Myometrial cell (primary cell): ENCODE data around the gene UBXN2A. TPM values are rescaled to one million over a fixed set of nuclear protein-coding genes. Genes with fewer than 3 reads are reported as not detected.

Experiments
- total RNA-seq: library from RNA; depleted of rRNA; stranded (reverse); fragments of >200 nt; gene quantifications from 2 replicates; pipeline ENCODE4 v1.2.3, GENCODE V29; 2015

The UBXN2A gene, protein sequence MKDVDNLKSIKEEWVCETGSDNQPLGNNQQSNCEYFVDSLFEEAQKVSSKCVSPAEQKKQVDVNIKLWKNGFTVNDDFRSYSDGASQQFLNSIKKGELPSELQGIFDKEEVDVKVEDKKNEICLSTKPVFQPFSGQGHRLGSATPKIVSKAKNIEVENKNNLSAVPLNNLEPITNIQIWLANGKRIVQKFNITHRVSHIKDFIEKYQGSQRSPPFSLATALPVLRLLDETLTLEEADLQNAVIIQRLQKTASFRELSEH
- 13.5 and 13.8 TPM in 2 replicates for total RNA-seq

DNA sequence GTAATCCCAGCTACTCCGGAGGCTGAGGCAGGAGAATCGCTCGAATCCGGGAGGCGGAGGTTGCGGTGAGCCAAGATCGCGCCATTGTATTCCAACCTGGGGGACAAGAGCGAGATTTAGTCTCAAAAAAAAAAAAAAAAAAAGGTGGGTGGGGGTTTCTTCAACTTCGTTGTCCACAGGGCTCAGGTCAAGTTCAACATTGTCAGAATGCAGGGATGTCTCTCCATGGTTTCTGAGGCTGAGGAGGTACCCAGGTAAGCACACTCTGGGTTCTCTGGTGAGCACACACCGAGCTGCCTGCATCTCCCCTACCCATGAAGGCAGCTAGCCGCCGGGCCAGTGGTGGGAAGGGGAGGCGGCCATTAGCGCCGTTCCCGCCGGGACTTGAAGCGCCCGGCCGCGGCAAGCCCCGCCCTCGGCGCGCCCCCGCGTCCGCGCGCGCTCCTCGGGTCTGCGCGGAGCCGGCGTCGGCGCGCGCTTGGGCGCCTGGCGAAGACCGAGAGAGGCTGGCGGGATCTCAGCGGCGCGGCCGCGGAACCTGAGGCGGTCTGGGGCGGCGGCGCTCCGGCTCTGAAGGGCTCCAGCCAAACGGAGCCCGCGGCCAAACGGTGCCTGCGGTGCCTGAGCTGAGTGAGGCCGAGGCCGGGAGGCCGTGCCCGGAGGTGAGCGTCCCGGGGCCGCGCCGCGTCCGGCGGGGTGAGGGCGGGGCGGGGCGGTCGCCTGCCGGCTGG lies at the start of gene UBXN2A:
UBXN2A (plus strand) TSS at position 477 of the 731 bp plus-strand sequence. CDS start 17,852 bp downstream, outside the sequence.

DNA sequence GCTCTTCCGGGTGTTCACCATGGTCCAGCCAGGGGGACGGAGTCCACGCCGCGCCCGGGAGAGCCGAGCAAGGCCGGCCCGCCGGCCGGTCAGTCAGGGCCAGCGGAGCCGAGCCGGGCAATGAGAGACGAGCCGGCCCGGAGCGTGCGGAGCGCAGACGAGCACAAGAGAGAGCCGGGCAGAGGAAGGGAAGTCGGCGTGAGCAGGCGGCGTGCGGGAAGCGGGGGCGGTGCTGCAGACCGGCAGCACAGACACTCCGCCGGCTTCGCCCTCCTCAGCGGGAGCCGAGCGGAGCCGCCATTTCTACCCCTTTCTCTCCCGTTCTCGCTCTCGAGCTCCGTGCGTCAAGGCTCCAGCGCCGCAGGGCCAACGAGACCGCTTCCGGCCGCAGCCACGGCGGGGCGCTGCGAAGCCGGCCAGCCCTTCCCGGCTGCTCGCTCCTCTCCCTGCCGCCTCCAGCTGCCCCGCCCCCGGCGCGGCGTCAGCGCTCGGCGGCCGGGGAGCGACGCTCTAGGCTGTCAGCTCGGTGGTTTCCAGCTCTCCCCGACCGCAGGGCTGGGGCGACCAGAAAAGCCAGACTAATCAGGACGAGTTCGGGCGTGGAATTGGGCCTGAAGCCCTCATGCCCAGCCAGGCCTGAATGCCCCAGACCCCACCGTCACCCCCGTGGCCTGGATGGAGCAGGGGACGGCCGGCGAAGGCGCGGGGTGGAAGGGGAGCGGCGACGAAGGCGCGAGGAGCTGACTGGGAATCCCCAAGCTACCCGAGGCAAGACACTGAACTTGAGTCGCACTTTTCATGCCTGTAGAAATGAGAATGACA lies 13.3 kb upstream of the UBXN2A start, which contains the start of gene ATAD2B:
ATAD2B (minus strand) TSS at position 374 of the 822 bp plus-strand sequence; CDS start at position 21, 353 bp downstream.

DNA sequence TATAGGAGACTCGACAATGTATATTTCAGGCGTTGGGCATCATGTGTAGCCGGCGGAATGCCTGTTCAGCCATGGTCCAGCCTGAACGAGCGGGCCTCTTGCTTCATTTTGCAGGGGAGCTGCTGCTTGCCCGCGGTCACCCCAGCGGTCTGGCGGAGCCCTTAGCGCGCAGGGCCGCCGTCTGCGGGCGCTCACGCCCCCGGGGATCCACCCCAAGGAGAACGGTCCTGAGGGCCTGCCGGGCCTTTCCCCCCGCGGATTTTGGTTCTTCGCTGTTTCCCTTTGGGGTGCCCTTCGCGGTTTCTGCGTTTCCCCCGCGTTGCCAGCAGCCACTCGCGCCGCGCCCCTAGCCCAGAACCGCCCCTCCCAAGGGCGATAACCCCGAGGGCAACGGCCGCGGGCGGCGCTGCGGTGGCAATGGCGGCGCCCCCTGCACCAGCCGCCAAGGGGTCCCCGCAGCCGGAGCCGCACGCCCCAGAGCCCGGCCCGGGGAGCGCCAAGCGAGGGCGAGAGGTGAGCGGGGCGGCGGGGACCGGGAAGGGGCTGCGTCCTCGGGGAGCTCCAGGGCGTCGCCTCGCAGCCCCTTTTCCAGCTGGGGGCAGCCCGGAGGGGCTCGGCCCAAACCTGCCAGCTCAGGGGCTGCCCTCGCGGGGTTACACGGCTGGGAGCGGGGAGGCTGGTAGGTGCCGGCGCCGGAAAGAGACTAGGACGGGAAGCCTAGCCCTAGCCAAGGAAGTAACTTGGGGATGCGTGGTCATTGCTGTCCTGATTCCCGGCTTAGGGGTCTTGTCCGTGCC lies 69.6 kb downstream of the UBXN2A start, which contains the start of gene MFSD2B:
MFSD2B (plus strand) TSS at position 406 of the 797 bp plus-strand sequence; CDS start at position 418, 12 bp downstream.

DNA sequence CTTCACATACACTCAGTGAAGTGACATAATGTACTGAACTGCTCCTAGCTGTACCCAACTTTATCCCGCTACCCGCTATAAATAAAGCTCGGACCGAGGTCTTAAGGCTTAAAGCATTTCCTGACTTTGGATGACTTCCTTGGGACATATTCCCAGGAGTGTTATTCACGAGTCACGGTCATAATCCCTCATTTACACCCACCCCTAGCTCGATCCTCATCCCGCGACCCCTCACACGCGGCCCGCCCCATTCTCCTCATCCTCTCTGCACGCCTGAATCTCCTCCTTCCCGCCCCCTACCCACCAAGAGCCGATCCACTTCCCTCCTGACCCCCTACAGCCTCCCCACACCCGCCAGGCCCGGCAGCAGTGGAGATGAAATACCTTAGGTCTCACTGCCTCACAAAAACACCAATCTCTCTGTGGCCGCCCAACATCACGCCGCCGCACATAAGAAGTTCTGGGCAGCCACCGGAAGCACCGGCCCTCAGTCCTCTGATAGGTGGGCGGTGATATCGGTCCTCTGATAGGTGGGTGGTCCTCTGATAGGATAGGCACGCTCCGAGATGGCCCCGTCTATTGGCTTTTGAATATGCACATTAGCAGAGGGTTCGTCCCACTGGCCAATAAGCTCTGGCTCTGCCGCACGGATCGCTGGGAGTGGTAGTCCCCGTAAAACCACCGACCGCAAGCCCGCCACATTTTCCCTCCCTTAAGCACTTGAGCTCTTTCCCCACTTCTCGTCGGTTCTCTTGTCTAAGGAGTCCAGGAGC lies 106.9 kb downstream of the UBXN2A start, which contains the start of gene WDCP:
WDCP (minus strand) TSS at position 462 of the 773 bp plus-strand sequence. CDS start 7,897 bp downstream, outside the sequence.

DNA sequence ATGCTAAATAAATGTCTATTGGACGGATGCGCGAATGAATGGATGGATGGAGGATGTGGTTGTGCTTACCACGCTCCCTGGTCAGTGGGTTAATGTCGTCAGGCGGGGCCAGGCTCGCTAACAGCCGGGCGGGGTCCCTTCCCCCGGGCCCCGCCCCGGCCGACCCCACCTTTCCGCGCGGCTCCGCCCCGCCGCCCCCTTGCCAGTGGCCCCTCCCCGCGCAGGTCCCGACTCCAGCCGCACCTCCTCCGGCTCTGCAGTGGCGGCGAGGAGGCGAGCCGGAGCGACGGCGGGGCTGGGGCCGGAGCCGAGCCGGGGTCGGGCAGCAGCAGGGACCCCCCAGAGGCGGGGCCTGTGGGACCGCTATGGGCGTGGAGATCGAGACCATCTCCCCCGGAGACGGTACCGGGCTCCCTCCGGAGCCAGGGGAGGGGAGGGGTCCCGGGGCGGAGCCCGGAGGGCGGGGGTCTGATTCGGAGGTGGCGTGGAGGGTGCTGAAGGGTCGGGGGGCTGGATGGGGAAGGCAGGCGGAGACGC lies 109.3 kb downstream of the UBXN2A start, which contains the start of gene FKBP1B:
FKBP1B (plus strand) TSS at position 257 of the 537 bp plus-strand sequence; CDS start at position 366, 109 bp downstream.

Other genes with a start within 250 kb of the UBXN2A start
- 2.0 and 2.8 TPM in 2 replicates for gene ATAD2B, start 13.3 kb upstream of the UBXN2A start, total RNA-seq
- gene MFSD2B, start 69.6 kb downstream of the UBXN2A start, total RNA-seq, result under 0.01 and 0.53 TPM in 2 replicates
- gene WDCP, start 106.9 kb downstream of the UBXN2A start, total RNA-seq, result 10.1 and 11.7 TPM in 2 replicates
- 8.4 and 11.5 TPM in 2 replicates for gene FKBP1B, start 109.3 kb downstream of the UBXN2A start, total RNA-seq
- 155 and 179 TPM in 2 replicates for gene SF3B6, start 135.9 kb downstream of the UBXN2A start, total RNA-seq
- gene TP53I3, start 144.4 kb downstream of the UBXN2A start, total RNA-seq, result 75.9 and 96.6 TPM in 2 replicates
- 1.1 and 2.0 TPM in 2 replicates for gene PFN4, start 182.9 kb downstream of the UBXN2A start, total RNA-seq
- 3.7 and 11.3 TPM in 2 replicates for gene FAM228B, start 183.0 kb downstream of the UBXN2A start, total RNA-seq
- gene FAM228A, start 234.6 kb downstream of the UBXN2A start, total RNA-seq, result under 0.01 TPM in 1 of 2 replicates, not detected in the other